GM18505 (cell line): ENCODE measurements around the gene IGF1.
A peak's percentile ranks its signal among the peaks of the same experiment; 100 is the strongest.

Experiments used
- ATAC-seq: cut with Tn5 transposase; IDR thresholded peaks from one replicate; pipeline ENCODE4 v1.9.1; 2021; ENCODE audit not compliant: unreplicated experiment
- POLR2A ChIP-seq: IDR thresholded peaks from 4 replicates; pipeline ENCODE4 v1.6.1; 2011; ENCODE audit warnings: borderline replicate concordance; ENCODE audit not compliant: insufficient read depth, insufficient read length; ENCODE audit errors: extremely low read depth

IGF1 gene

GRCh38 chr12:102479939-102480338 lies 424 bp downstream of the IGF1 start:
- no peak for TF ChIP-seq POLR2A
- no peak for ATAC-seq

GRCh38 chr12:102479099-102479885 lies 1.1 kb downstream of the IGF1 start:
- TF ChIP-seq POLR2A, result no peak
- peak; percentile 22 for ATAC-seq

- TF ChIP-seq POLR2A, result peak; percentile 25
- peak; percentile 55 for ATAC-seq
Observed at GRCh38 chr12:102478405-102479098, 1.8 kb downstream of the IGF1 start.

GRCh38 chr12:102475355-102475754 lies 5.0 kb downstream of the IGF1 start:
- TF ChIP-seq POLR2A, result no peak
- no peak for ATAC-seq

- no peak for ATAC-seq
Observed at GRCh38 chr12:102474438-102475064, 5.8 kb downstream of the IGF1 start.

GRCh38 chr12:102472496-102472895 lies 7.9 kb downstream of the IGF1 start:
- ATAC-seq, result no peak
- TF ChIP-seq POLR2A, result no peak

More at GRCh38 chr12:102474438-102475064, 5.8 kb downstream of the IGF1 start:
- TF ChIP-seq POLR2A, result no peak

- no peak for TF ChIP-seq POLR2A
- no peak for ATAC-seq
Observed at GRCh38 chr12:102471556-102471955, 8.8 kb downstream of the IGF1 start.

GRCh38 chr12:102470945-102471344 lies 9.4 kb downstream of the IGF1 start:
- no peak for TF ChIP-seq POLR2A
- no peak for ATAC-seq

GRCh38 chr12:102468261-102468915 lies 12.0 kb downstream of the IGF1 start:
- TF ChIP-seq POLR2A, result no peak
- ATAC-seq, result no peak

- no peak for TF ChIP-seq POLR2A
- ATAC-seq, result no peak
Observed at GRCh38 chr12:102465762-102466560, 14.4 kb downstream of the IGF1 start.

GRCh38 chr12:102463659-102464249 lies 16.6 kb downstream of the IGF1 start:
- TF ChIP-seq POLR2A, result no peak
- no peak for ATAC-seq

- TF ChIP-seq POLR2A, result no peak
- ATAC-seq, result no peak
Observed at GRCh38 chr12:102462795-102463465, 17.4 kb downstream of the IGF1 start.
